Hindlimb muscle (tissue), 1 donor: Measurements from ENCODE around the gene HMGB1. TPM values are rescaled to one million over a fixed set of nuclear protein-coding genes. Genes with fewer than 3 reads are reported as not detected.
"Not testable (repeated sequence)": the region's sequence is repeated elsewhere in the genome, so short reads cannot be mapped to it uniquely, and the experiment has no call there.

Source experiments
- DNase-seq: peaks from one replicate; pipeline ENCODE4 v3.0.0-alpha.2; 2013
- polyA plus RNA-seq: library from polyadenylated mRNA; unstranded; fragments of 120-200 nt; gene quantifications from one replicate; pipeline ENCODE4 v1.2.1, GENCODE V29; 2013; ENCODE audit not compliant: insufficient read length

Gene HMGB1
- polyA plus RNA-seq, 1 donor: 366 TPM

DNA sequence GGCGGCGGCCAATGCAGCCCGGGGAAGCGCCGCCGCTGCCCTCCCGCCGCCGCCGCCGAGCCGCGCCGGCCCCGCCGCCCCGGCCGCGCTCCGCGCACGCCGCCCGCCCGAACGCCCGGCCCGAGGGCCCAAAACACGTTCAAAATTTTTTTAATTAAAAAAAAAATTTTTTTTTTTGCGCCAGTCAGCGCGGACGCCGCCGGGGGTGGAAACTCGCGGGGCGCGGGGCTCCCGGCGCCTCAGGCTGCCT, 468 bp downstream of the HMGB1 start:
- no peak for DNase-seq

- peak; percentile 89 for DNase-seq
Observed at GRCh38 chr13:30464496-30465342, 1.0 kb downstream of the HMGB1 start.

GRCh38 chr13:30463787-30464495, 1.8 kb downstream of the HMGB1 start:
- DNase-seq: peak; percentile 64

DNA sequence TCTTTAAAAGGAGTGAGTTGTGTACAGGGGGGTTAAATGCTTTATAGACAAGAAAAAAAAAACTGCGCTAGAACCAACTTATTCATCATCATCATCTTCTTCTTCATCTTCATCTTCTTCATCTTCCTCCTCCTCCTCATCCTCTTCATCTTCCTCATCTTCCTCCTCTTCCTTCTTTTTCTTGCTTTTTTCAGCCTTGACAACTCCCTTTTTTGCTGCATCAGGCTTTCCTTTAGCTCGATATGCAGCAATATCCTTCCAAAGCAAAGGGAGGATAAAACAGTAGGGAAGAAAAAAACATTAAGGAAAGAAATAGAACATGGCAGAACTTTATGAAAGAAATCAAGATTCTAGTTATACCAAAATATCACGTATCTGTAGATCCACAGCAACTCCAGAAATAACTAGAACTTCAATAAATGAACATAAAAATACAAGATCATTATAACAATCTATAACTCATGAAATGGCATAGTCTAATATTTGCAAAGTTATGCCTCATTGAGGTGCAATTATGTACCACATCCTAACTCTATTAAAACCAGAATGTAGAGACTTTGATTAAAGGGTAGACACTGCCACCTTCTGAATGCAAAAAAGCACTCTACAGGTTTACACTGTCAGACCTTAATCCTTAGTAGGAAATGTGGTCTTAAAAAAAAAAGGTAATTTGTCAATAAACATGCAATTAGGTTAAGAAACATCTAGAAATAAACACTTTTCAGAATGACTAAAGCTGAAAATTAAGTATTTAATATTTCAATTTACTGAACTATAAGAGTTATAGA, 4.3 kb downstream of the HMGB1 start:
- DNase-seq: peak; percentile 36

GRCh38 chr13:30457306-30457891, 8.3 kb downstream of the HMGB1 start:
- DNase-seq: no peak

- no peak for DNase-seq
Observed at GRCh38 chr13:30456290-30456689, 9.4 kb downstream of the HMGB1 start.

- no peak for DNase-seq
Observed at GRCh38 chr13:30454991-30455390, 10.7 kb downstream of the HMGB1 start.

DNA sequence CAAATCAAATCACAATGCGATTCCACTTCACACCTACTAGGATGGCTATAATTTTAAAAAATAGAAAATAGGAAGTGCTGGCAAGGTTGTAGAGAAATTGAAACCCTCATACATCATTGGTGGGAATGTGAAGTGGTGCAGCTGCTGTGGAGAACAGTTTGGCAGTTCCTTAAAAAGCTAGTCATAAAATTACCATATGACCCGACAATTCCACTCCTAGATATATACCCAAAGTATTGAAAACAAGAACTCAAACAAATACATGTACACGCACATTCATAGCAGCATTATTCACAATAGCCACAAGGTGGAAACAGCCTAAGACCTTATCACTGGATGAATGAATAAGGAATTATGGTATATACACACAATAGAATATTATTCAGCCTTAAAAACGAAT, 12.0 kb downstream of the HMGB1 start:
- no peak for DNase-seq

DNA sequence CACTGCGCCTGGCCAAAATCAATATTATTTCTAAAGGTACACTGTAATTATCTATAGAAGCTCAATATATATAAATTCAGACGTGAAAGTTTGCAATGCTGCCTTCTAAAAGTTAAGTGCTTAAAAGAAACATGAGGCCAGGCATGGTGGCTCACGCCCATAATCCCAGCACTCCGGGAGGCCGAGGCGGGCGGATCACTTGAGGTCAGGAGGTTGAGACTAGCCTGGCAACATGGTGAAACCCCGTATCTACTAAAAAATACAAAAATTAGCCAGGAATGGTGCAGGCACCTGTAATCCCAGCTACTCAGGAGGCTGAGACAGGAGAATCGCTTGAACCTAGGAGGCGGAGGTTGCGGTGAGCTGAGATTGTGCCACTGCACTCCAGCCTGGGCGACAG, 14.3 kb downstream of the HMGB1 start:
- DNase-seq: not testable (repeated sequence)

GRCh38 chr13:30450066-30450465, 15.7 kb downstream of the HMGB1 start:
- no peak for DNase-seq

- no peak for DNase-seq
Observed at GRCh38 chr13:30448441-30448840, 17.3 kb downstream of the HMGB1 start.

DNA sequence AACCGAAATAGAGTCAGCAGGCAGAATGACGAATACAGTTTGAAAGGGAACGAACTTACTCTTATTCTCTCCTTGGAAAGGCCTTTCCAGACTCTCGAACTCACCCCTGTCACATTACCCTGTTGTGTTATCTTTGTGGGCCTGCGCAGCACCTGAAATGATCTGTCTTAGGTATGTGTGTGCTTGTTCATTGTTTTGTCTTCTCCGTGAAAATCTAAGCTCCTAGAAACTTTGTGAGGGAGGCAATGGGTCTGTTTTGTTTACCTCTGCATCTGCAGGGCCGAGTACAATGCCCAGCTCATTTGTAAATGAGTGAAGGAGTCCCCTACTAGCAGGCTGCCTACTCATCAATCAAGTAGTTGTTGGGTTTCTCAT, 19.6 kb downstream of the HMGB1 start:
- DNase-seq: no peak

GRCh38 chr13:30443957-30444404, 21.8 kb downstream of the HMGB1 start:
- no peak for DNase-seq

GRCh38 chr13:30443491-30443890, 22.2 kb downstream of the HMGB1 start:
- not testable (repeated sequence) for DNase-seq

- DNase-seq: no peak
Observed at GRCh38 chr13:30442926-30443325, 22.8 kb downstream of the HMGB1 start.

DNA sequence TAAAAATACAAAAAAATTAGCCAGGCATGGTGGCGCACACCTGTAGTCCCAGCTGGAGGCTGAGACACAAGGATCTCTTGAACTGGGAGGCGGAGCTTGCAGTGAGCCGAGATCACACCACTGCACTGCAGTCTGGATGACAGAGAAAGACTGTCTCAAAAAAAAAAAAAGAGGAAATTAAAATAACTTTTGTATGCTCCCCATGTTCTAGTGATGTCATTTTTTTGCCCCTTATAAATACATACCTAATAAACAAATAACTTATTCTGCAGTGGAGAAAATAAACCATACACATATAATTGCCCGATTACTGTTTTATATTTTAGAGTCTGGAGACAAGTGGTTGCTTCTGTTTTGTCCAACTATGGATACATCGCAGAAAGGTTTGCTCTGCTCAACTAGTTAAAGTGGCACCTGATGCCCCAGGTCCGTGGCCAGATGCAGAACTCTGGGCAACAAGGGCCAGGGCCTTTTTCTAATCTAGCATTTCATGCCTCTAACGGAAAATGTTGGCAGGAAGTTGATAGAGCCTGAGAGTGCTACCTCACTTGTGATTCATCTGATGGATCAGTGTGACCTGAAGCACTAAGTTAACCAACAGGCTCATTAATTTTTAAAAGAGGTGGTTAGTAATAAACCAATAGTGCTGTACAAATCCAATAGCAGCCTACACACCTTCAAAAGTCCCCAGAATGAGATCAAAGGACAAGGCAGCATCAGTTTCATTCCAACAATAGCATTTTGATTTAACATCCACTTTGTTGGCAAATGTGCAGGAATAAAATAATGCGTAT, 24.6 kb downstream of the HMGB1 start:
- DNase-seq: no peak

DNA sequence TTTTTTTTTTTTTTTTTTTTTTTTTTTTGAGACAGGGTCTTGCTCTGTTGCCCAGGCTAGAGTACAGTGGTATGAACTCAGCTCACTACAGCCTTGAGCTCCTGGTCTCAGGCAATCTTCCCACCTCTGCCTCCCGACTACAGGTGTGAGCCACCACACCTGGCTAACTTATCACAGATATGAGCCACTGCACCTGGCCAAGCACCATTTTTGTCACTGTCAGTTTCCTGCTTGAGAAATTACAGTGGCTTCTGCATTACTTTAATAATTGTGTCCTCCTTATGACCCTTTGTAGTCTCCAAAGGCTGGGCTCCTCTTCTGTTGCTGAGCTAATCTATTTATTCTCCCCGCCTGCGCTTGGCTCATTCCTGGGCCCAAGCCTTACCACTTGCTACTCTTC, 27.4 kb downstream of the HMGB1 start:
- DNase-seq: no peak

GRCh38 chr13:30437177-30437576, 28.6 kb downstream of the HMGB1 start:
- DNase-seq: no peak

- no peak for DNase-seq
Observed at GRCh38 chr13:30435911-30436451, 29.8 kb downstream of the HMGB1 start.

GRCh38 chr13:30431269-30431940, 34.3 kb downstream of the HMGB1 start:
- no peak for DNase-seq
